HL-60 (cell line): ENCODE results near the gene MAN2B2.

Experiments used
- CTCF ChIP-seq: IDR thresholded peaks from one replicate; pipeline ENCODE4 v1.5.1; 2011; ENCODE audit warnings: low read length, control low read depth, inconsistent platforms; ENCODE audit not compliant: insufficient read depth
- POLR2AphosphoS5 ChIP-seq: IDR thresholded peaks from 2 replicates; pipeline ENCODE4 v1.6.1; 2012; ENCODE audit warnings: low read depth
- REST ChIP-seq: IDR thresholded peaks from 2 replicates; pipeline ENCODE4 v1.6.1; 2012; ENCODE audit warnings: low read depth; ENCODE audit not compliant: insufficient replicate concordance
- SPI1 ChIP-seq: IDR thresholded peaks from 2 replicates; pipeline ENCODE4 v1.6.1; 2012; ENCODE audit warnings: low read depth, mild to moderate bottlenecking, borderline replicate concordance

DNA sequence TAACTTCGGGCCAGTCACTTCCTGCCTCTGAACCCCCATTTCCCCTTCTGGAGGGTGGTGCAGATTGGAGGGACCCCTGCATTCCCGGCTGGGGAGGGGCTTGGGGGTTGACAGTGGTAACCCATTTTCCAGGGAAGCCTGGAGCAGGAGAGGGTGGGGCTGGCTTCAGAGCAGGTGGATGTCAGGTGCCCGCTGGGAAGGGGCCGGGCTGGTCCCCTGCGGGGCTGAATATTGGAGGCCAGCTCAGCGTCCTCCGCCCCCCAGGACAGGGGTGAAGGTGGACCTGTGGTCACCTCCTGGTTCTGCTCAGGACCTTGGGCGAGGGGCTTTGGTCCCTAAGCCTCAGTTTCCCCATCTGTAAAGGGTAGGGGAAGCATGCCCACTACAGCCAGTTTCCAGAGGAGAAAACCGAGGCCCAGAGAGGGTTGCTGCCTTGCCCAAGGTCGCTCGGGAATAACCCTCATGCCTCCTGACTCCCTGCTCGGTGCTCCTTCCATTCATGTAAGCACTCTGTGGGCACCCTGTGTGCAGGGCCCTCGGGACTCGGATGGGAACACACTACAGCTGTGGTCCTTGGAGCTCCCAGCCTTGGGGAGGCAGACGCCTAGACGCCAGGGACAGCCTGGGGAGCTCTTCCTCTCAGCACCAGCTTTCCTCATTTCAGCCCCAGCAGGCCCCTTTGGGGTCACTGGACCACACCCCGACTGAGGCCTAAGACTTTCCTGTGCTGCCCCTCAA is 683 bp downstream of the MAN2B2 start:
- TF ChIP-seq CTCF (no peak), POLR2AphosphoS5 (no peak), SPI1 (peak; percentile 26; the same call in 1 of the 2 replicates), REST (no peak)
